Measurements from ENCODE around the gene CRY1. TPM values are rescaled to one million over a fixed set of nuclear protein-coding genes. Genes with fewer than 3 reads are reported as not detected.

Gene CRY1
- total RNA-seq, 4 donors from 2014 or later = 7.8 to 39.1 (median 10.1) TPM

DNA sequence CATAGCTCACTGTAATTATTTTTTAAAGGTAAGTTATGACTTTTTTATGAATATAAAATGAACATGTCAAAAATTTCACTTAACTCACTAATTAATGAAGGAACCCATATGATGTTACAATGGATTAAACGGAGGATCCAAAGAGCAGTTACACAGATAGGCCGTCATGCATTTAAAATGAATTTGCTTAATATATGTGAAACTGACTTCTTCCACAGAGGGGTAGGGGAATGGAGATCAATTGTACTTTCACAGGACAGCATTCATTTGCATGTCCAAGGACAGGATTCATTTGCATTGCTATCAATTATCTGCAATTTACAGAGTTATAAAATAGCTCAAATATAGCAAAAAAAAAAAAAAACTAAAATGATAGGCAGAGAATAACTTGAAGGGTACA is 6.6 kb upstream of the CRY1 start:
- intact Hi-C loops (cut with DNase I; ENCODE audit: low total_unique reads) = no loop called here
- WGBS, 2 donors = 80 to 91% methylated on average over 2 of the region's 2 CpGs
- no peak for DNase-seq (ENCODE audit: low spot score in 2 of 2)
- TF ChIP-seq, protein P1, sequence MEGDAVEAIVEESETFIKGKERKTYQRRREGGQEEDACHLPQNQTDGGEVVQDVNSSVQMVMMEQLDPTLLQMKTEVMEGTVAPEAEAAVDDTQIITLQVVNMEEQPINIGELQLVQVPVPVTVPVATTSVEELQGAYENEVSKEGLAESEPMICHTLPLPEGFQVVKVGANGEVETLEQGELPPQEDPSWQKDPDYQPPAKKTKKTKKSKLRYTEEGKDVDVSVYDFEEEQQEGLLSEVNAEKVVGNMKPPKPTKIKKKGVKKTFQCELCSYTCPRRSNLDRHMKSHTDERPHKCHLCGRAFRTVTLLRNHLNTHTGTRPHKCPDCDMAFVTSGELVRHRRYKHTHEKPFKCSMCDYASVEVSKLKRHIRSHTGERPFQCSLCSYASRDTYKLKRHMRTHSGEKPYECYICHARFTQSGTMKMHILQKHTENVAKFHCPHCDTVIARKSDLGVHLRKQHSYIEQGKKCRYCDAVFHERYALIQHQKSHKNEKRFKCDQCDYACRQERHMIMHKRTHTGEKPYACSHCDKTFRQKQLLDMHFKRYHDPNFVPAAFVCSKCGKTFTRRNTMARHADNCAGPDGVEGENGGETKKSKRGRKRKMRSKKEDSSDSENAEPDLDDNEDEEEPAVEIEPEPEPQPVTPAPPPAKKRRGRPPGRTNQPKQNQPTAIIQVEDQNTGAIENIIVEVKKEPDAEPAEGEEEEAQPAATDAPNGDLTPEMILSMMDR (IDR thresholded peaks at IDR 0.05) = no peak
- no peak for TF ChIP-seq POLR2A (IDR thresholded peaks at IDR 0.05)
- H3K4me3 ChIP-seq (ENCODE audit: low read depth, poor library complexity, severe bottlenecking) = no peak overlapping the region

DNA sequence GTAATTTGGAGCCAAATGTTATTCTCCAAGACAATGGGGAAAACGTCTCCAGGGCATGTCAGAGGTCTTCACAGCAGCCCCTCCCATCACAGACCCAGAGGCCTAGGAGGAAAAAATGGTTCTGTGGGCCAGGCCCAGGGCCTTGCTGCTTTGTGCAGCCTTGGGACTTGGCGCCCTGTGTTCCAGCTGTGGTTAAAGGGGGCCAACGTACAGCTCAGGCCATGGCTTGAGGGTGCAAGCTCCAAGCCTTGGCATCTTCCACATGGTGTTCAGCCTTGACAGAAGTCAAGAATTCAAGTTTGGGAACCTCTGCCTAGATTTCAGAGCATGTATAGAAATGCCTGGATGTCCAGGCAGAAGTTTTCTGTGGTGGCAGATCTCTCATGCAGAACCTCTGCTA is 3.2 kb upstream of the CRY1 start:
- WGBS, 2 donors = 73 to 85% methylated on average over 3 of the region's 3 CpGs
- no peak for DNase-seq (ENCODE audit: low spot score in 2 of 2)
- intact Hi-C loops (cut with DNase I; ENCODE audit: low total_unique reads) = no loop called here
- no peak overlapping the region for H3K4me3 ChIP-seq (ENCODE audit: low read depth, poor library complexity, severe bottlenecking)
- no peak for TF ChIP-seq POLR2A (IDR thresholded peaks at IDR 0.05)
- TF ChIP-seq, protein P1 (IDR thresholded peaks at IDR 0.05) = no peak

DNA sequence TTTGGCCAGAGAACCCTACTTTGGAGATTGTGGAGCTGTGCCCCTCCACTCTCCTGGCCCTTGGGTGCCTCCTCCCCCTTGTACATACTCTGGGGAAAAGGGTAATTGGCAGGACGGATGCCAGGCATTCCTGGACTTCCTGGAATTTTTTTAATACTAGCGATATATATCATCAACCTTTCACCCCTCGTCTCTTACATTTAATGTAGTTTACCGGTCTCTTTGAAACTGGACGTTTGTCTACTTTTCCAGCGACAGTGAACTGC is 767 bp upstream of the CRY1 start:
- intact Hi-C loops (cut with DNase I; ENCODE audit: low total_unique reads) = no loop called here
- no peak for TF ChIP-seq POLR2A (IDR thresholded peaks at IDR 0.05)
- TF ChIP-seq, protein P1 (IDR thresholded peaks at IDR 0.05) = no peak
- 6 to 9% methylated on average over 6 of the region's 6 CpGs for WGBS, 2 donors
- DNase-seq (ENCODE audit: low spot score in 2 of 2) = no peak
- H3K4me3 ChIP-seq (ENCODE audit: low read depth, poor library complexity, severe bottlenecking) = peak overlapping the region; percentile 74

DNA sequence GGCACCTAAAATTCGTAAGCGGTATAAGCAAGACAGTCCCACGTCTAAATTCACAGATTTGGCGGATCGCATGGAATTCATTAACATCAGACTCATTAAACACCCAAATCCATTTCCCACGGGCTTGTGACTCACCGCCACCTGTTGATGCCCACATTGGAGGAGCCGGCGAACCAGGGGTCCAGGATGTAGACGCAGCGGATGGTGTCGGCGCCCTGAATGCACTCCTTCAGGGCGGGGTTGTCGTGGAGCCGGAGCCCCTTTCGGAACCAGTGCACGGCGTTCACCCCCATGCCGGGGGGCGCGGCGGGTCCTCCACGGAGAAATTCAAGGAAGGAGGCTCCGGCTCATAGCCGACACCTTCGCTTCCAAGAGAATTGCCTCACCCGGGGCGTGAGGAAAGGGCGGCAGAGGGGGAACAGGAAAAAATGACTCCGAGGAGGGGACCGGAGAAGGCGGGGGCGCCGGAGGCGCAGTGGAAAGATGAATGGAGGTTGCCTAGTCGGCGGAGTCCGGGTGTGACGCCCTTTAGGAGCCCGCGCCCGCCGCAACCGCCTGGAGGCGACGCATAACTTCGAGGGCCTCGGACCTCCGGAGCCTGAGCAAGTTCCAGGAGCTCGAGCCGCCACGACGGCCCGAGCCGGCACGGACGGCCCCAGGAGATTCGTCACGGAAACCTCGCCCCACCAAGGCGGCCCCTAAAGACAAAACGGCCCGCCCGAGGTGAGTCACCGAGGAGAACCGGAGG is 506 bp downstream of the CRY1 start:
- TF ChIP-seq POLR2A (IDR thresholded peaks at IDR 0.05) = no peak
- TF ChIP-seq, protein P1 (IDR thresholded peaks at IDR 0.05) = no peak
- intact Hi-C loops (cut with DNase I; ENCODE audit: low total_unique reads) = no loop called here
- WGBS, 2 donors = 1% methylated on average over 37 to 65 of the region's 67 CpGs
- peak; percentile 49 to 92 for DNase-seq (ENCODE audit: low spot score in 2 of 2)
- peak overlapping the region; percentile 74 for H3K4me3 ChIP-seq (ENCODE audit: low read depth, poor library complexity, severe bottlenecking)

DNA sequence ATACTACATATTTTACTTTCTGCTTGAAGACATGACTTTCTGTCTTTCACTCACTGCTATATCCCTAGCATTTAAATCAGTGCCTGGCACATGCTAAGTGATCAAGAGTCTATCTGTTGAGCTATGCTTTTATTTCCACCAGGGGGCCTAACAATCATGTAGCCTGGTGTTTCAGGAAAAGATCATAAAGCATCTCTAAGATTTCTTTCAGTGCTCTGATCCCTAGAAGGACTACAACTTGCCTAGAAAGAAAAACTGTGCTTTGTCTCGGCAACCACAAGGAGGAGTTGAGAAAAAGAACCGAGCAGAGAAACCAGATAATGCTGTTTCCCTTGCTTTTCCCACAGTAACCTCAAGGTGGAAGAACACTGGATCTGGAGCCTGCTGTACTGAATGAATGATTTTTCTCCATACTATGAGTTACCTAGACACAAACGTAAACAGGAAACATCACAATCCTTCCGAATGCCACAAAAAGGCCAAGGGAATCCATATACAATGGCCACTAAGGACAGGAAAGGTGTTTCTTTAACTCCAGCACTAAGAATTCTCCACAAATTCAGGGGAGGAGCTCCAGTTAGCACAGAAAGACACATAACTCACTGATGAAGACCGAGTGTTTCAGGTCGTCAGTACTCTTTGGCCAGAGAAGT is 1.2 kb downstream of the CRY1 start:
- WGBS, 2 donors = 1% methylated on average over 6 of the region's 6 CpGs
- no peak overlapping the region for H3K4me3 ChIP-seq (ENCODE audit: low read depth, poor library complexity, severe bottlenecking)
- TF ChIP-seq, protein P1 (IDR thresholded peaks at IDR 0.05) = peak in 1 of 3 donors; percentile 63
- no peak for TF ChIP-seq POLR2A (IDR thresholded peaks at IDR 0.05)
- peak in 1 of 2 donors; percentile 36 for DNase-seq (ENCODE audit: low spot score in 2 of 2)
- intact Hi-C loops (cut with DNase I; ENCODE audit: low total_unique reads) = no loop called here
